ENCODE results near the gene MRE11.

The MRE11 gene

GRCh38 chr11:94519478-94520084 is 25.9 kb upstream of the MRE11 start:
- POLR2A ChIA-PET: no interaction called here
- CTCF ChIA-PET: interaction anchor here (0.5 to 2.0 kb wide), 18 partner anchors 9 to 631 kb away, joined by 3 to 12 read pairs (median 4); no protein-coding TSS in a partner anchor
- Histone ChIP-seq H3K9me3 (ENCODE audit: control insufficient read depth, insufficient read depth, low read depth, low read length) (no peaks in the 10 kb centered on the region), H3K27ac (ENCODE audit: extremely low read depth, low read depth, low read length) (no peak overlapping the region), H3K4me3 (ENCODE audit: low read depth, low read length) (no peak overlapping the region), H3K36me3 (ENCODE audit: control insufficient read depth in 2 of 2, insufficient read depth in 1 of 2, low read length in 2 of 2) (no peaks in the 10 kb centered on the region), H3K4me1 (ENCODE audit: control insufficient read depth, insufficient read depth, low read length) (no peaks in the 10 kb centered on the region)
- no peak for TF ChIP-seq ZBTB7A (tag by site-specific recombination; IDR thresholded peaks at IDR 0.05; ENCODE audit: low read depth)
- TF ChIP-seq CTCF (tag by site-specific recombination; IDR thresholded peaks at IDR 0.05): no peak
- TF ChIP-seq, protein P1, sequence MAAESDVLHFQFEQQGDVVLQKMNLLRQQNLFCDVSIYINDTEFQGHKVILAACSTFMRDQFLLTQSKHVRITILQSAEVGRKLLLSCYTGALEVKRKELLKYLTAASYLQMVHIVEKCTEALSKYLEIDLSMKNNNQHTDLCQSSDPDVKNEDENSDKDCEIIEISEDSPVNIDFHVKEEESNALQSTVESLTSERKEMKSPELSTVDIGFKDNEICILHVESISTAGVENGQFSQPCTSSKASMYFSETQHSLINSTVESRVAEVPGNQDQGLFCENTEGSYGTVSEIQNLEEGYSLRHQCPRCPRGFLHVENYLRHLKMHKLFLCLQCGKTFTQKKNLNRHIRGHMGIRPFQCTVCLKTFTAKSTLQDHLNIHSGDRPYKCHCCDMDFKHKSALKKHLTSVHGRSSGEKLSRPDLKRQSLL (tag by site-specific recombination; IDR thresholded peaks at IDR 0.05): no peak
- no peak for TF ChIP-seq GLIS1 (tag by site-specific recombination; IDR thresholded peaks at IDR 0.05)
- peak; percentile 47 for TF ChIP-seq ZNF654 (tag by site-specific recombination; IDR thresholded peaks at IDR 0.05; ENCODE audit: low read depth)
- TF ChIP-seq ZNF280C (tag by site-specific recombination; IDR thresholded peaks at IDR 0.05): no peak
- no peak for TF ChIP-seq ZNF792 (tag by site-specific recombination; IDR thresholded peaks at IDR 0.05)

DNA sequence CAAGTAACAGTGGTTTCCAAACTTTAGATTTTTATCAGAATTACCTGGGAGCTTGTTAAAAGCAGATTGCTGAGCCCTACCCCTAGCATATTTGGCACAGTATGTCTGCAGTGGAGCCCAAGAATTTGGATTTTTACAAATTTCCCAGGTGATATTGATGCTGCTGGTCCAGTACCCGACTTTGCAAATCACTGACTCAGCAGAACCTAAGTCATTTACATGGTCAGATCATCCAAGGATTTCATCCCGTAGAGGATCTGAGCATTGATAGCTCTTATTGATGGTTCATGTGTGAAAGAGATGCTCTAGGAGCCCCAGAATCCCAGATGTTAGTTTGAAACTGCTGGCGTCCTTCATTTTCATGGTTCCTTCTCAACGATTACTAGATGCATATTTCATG is 24.7 kb upstream of the MRE11 start:
- Histone ChIP-seq H3K4me1 (ENCODE audit: control insufficient read depth, insufficient read depth, low read length) (0 out of 2 replicates have a peak, but pooled peaks cover under 1% of the 10 kb centered on the region), H3K4me3 (ENCODE audit: low read depth, low read length) (no peak overlapping the region), H3K27ac (ENCODE audit: extremely low read depth, low read depth, low read length) (no peak overlapping the region), H3K36me3 (ENCODE audit: control insufficient read depth in 2 of 2, insufficient read depth in 1 of 2, low read length in 2 of 2) (no peaks in the 10 kb centered on the region), H3K9me3 (ENCODE audit: control insufficient read depth, insufficient read depth, low read depth, low read length) (no peaks in the 10 kb centered on the region)
- TF ChIP-seq ZFP41 (tag by site-specific recombination; IDR thresholded peaks at IDR 0.05; ENCODE audit: borderline replicate concordance) (no peak), ZNF792 (tag by site-specific recombination; IDR thresholded peaks at IDR 0.05) (no peak), ZXDB (tag by site-specific recombination; IDR thresholded peaks at IDR 0.05) (no peak), ZNF843 (tag by site-specific recombination; IDR thresholded peaks at IDR 0.05) (no peak), ZNF214 (tag by site-specific recombination; IDR thresholded peaks at IDR 0.05; ENCODE audit: borderline replicate concordance) (no peak)
- ChIA-PET CTCF (interaction anchor here (0.6 to 2.0 kb wide), 5 partner anchors 8 to 1907 kb away, joined by 3 to 5 read pairs (median 4); no protein-coding TSS in a partner anchor), POLR2A (no interaction called here)

- CTCF ChIA-PET: interaction anchor here (0.7 to 1.8 kb wide), 9 partner anchors 9 to 1604 kb away, joined by 3 to 6 read pairs (median 3); no protein-coding TSS in a partner anchor
- Histone ChIP-seq H3K4me1 (ENCODE audit: control insufficient read depth, insufficient read depth, low read length) (0 out of 2 replicates have a peak, but pooled peaks cover 5% of the 10 kb centered on the region), H3K27ac (ENCODE audit: extremely low read depth, low read depth, low read length) (no peak overlapping the region), H3K36me3 (ENCODE audit: control insufficient read depth in 2 of 2, insufficient read depth in 1 of 2, low read length in 2 of 2) (no peaks in the 10 kb centered on the region), H3K4me3 (ENCODE audit: low read depth, low read length) (no peak overlapping the region), H3K9me3 (ENCODE audit: control insufficient read depth, insufficient read depth, low read depth, low read length) (no peaks in the 10 kb centered on the region)
- POLR2A ChIA-PET: no interaction called here
- no peak for TF ChIP-seq ZNF174 (tag by site-specific recombination; IDR thresholded peaks at IDR 0.05)
- TF ChIP-seq BCL6B (tag by site-specific recombination; IDR thresholded peaks at IDR 0.05): no peak
- TF ChIP-seq ZNF785 (tag by site-specific recombination; IDR thresholded peaks at IDR 0.05): no peak
- TF ChIP-seq ZNF600 (tag by site-specific recombination; IDR thresholded peaks at IDR 0.05): no peak
- TF ChIP-seq, protein P2, sequence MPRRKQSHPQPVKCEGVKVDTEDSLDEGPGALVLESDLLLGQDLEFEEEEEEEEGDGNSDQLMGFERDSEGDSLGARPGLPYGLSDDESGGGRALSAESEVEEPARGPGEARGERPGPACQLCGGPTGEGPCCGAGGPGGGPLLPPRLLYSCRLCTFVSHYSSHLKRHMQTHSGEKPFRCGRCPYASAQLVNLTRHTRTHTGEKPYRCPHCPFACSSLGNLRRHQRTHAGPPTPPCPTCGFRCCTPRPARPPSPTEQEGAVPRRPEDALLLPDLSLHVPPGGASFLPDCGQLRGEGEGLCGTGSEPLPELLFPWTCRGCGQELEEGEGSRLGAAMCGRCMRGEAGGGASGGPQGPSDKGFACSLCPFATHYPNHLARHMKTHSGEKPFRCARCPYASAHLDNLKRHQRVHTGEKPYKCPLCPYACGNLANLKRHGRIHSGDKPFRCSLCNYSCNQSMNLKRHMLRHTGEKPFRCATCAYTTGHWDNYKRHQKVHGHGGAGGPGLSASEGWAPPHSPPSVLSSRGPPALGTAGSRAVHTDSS (tag by site-specific recombination; IDR thresholded peaks at IDR 0.05): no peak
- no peak for TF ChIP-seq ZNF280C (tag by site-specific recombination; IDR thresholded peaks at IDR 0.05)
- no peak for TF ChIP-seq ZNF837 (tag by site-specific recombination; IDR thresholded peaks at IDR 0.05)
- no peak for TF ChIP-seq ZIC2 (tag by site-specific recombination; IDR thresholded peaks at IDR 0.05)
- TF ChIP-seq, protein P3, sequence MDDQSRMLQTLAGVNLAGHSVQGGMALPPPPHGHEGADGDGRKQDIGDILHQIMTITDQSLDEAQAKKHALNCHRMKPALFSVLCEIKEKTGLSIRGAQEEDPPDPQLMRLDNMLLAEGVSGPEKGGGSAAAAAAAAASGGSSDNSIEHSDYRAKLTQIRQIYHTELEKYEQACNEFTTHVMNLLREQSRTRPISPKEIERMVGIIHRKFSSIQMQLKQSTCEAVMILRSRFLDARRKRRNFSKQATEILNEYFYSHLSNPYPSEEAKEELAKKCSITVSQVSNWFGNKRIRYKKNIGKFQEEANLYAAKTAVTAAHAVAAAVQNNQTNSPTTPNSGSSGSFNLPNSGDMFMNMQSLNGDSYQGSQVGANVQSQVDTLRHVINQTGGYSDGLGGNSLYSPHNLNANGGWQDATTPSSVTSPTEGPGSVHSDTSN (CRISPR knock-in tag; IDR thresholded peaks at IDR 0.05): no peak
These were observed 23.1 kb upstream of the MRE11 start for GRCh38 chr11:94516725-94517124.
